DND-41 (cell line): Measurements from ENCODE around the gene POU2F1.
"Not testable (repeated sequence)": the region's sequence is repeated elsewhere in the genome, so short reads cannot be mapped to it uniquely, and the experiment has no call there.

Experiments
- ATAC-seq: fragments of 200-7000 bp; cut with Tn5 transposase; 3 replicates; pipeline ENCODE4 v1.9.1; 2021; ENCODE audit warnings: low read depth; ENCODE audit not compliant: insufficient read depth
- DNase-seq: peaks from one replicate; pipeline ENCODE4 v3.0.0-alpha.2; 2020
- H2AFZ ChIP-seq: 2 replicates; pipeline ENCODE4 v1.6.0; 2012; ENCODE audit warnings: low read depth, low read length
- H3K27ac ChIP-seq: 2 replicates; pipeline ENCODE4 v1.5.1; 2012; ENCODE audit warnings: low read length, inconsistent platforms
- H3K27me3 ChIP-seq: fragments of 200-600 bp; sonication (generic); 2 replicates; pipeline ENCODE4 v1.6.0; 2012; ENCODE audit warnings: low read length, mild to moderate bottlenecking, inconsistent platforms; ENCODE audit not compliant: insufficient read depth, poor library complexity
- H3K36me3 ChIP-seq: 2 replicates; pipeline ENCODE4 v1.5.1; 2012; ENCODE audit warnings: low read length, inconsistent platforms; ENCODE audit not compliant: insufficient read depth
- H3K4me1 ChIP-seq: 2 replicates; pipeline ENCODE4 v1.5.1; 2012; ENCODE audit warnings: mild to moderate bottlenecking, low read length; ENCODE audit not compliant: insufficient read depth
- H3K4me2 ChIP-seq: 2 replicates; pipeline ENCODE4 v1.6.0; 2012; ENCODE audit warnings: mild to moderate bottlenecking, moderate library complexity, low read length, inconsistent platforms; ENCODE audit not compliant: insufficient read depth
- H3K4me3 ChIP-seq, 2 experiments: fragments of 200-600 bp in 1 of 2; shearing (Covaris generic) in 1 of 2; 2 replicates each; pipeline ENCODE4 v1.5.1; 2012 to 2016; ENCODE audit warnings: inconsistent platforms in 2 of 2, low read length in 2 of 2, mild to moderate bottlenecking in 2 of 2, low read depth in 1 of 2, moderate library complexity in 1 of 2
- H3K79me2 ChIP-seq: 2 replicates; pipeline ENCODE4 v1.6.0; 2012; ENCODE audit warnings: low read length, inconsistent platforms; ENCODE audit not compliant: insufficient read depth
- H3K9ac ChIP-seq: 2 replicates; pipeline ENCODE4 v1.6.0; 2012; ENCODE audit warnings: low read depth, mild to moderate bottlenecking, inconsistent platforms, low read length, moderate library complexity
- H3K9me3 ChIP-seq: 2 replicates; pipeline ENCODE4 v1.5.1; 2012; ENCODE audit warnings: low read length, moderate library complexity, mild to moderate bottlenecking, inconsistent platforms; ENCODE audit not compliant: insufficient read depth, severe bottlenecking
- H4K20me1 ChIP-seq: 2 replicates; pipeline ENCODE4 v1.6.0; 2012; ENCODE audit warnings: low read length; ENCODE audit not compliant: insufficient read depth
- EZH2 ChIP-seq: IDR thresholded peaks from 3 replicates; pipeline ENCODE4 v1.6.1; 2012; ENCODE audit warnings: borderline replicate concordance, low read depth, mild to moderate bottlenecking, moderate library complexity, low read length, inconsistent platforms; ENCODE audit not compliant: severe bottlenecking
- TF ChIP-seq, protein P1 (sequence below): IDR thresholded peaks from 2 replicates; pipeline ENCODE4 v1.5.1; 2012; ENCODE audit warnings: borderline replicate concordance, low read length, moderate library complexity, mild to moderate bottlenecking; ENCODE audit not compliant: poor library complexity, severe bottlenecking; ENCODE audit errors: extremely low read depth

Gene POU2F1

GRCh38 chr1:167238713-167239112, 18.0 kb downstream of the POU2F1 start:
- H3K27ac ChIP-seq = no peak overlapping the region
- no peak overlapping the region for H3K9ac ChIP-seq
- H3K79me2 ChIP-seq = peaks cover 87% of the 10 kb centered on the region
- H2AFZ ChIP-seq = no peak overlapping the region
- H3K9me3 ChIP-seq = no peaks in the 10 kb centered on the region
- no peaks in the 10 kb centered on the region for H3K27me3 ChIP-seq
- no peak overlapping the region for H3K4me3 ChIP-seq
- ATAC-seq = no peak
- TF ChIP-seq, protein P1, sequence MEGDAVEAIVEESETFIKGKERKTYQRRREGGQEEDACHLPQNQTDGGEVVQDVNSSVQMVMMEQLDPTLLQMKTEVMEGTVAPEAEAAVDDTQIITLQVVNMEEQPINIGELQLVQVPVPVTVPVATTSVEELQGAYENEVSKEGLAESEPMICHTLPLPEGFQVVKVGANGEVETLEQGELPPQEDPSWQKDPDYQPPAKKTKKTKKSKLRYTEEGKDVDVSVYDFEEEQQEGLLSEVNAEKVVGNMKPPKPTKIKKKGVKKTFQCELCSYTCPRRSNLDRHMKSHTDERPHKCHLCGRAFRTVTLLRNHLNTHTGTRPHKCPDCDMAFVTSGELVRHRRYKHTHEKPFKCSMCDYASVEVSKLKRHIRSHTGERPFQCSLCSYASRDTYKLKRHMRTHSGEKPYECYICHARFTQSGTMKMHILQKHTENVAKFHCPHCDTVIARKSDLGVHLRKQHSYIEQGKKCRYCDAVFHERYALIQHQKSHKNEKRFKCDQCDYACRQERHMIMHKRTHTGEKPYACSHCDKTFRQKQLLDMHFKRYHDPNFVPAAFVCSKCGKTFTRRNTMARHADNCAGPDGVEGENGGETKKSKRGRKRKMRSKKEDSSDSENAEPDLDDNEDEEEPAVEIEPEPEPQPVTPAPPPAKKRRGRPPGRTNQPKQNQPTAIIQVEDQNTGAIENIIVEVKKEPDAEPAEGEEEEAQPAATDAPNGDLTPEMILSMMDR = no peak
- TF ChIP-seq EZH2 = no peak
- peaks cover 15% of the 10 kb centered on the region; the same call in 1 of the 2 replicates for H4K20me1 ChIP-seq
- no peak overlapping the region for H3K4me2 ChIP-seq
- no peaks in the 10 kb centered on the region for H3K36me3 ChIP-seq
- DNase-seq = no peak
- H3K4me1 ChIP-seq = no peaks in the 10 kb centered on the region

GRCh38 chr1:167239257-167239656, 18.6 kb downstream of the POU2F1 start:
- H3K79me2 ChIP-seq = peaks cover 87% of the 10 kb centered on the region
- no peak overlapping the region for H2AFZ ChIP-seq
- H3K9ac ChIP-seq = no peak overlapping the region
- H3K27ac ChIP-seq = no peak overlapping the region
- H3K4me1 ChIP-seq = no peaks in the 10 kb centered on the region
- DNase-seq = no peak
- no peak for TF ChIP-seq EZH2
- TF ChIP-seq, protein P1 = no peak
- H3K4me2 ChIP-seq = no peak overlapping the region
- H3K27me3 ChIP-seq = no peaks in the 10 kb centered on the region
- H3K9me3 ChIP-seq = no peaks in the 10 kb centered on the region
- ATAC-seq = no peak
- H3K4me3 ChIP-seq = no peak overlapping the region
- peaks cover 15% of the 10 kb centered on the region; the same call in 1 of the 2 replicates for H4K20me1 ChIP-seq
- no peaks in the 10 kb centered on the region for H3K36me3 ChIP-seq

DNA sequence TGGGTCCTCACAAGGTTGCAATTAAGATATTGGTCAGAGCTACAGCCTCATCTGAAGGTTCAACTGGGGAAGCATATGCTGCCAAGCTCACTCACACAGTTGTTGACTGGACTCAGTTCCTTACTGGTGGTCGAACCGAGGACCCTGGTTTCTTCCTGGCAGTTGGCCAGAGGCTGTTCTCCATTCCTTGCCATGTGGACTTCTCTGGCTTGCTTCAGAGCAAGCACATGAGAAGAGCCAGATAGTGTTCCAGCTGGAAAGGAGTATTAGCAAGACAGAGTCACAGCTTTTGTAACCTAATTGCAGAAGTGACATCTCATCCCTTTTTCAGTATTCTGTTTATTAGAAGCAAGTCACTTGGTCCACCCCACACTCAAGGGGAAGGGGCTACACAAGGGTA, 23.6 kb downstream of the POU2F1 start:
- H4K20me1 ChIP-seq = peaks cover 4% of the 10 kb centered on the region; the same call in 1 of the 2 replicates
- H3K27ac ChIP-seq = no peak overlapping the region
- DNase-seq (no peak), ATAC-seq (no peak)
- H3K36me3 ChIP-seq = no peaks in the 10 kb centered on the region
- H3K27me3 ChIP-seq = no peaks in the 10 kb centered on the region
- no peak overlapping the region for H3K9ac ChIP-seq
- H2AFZ ChIP-seq = no peak overlapping the region
- no peak overlapping the region for H3K4me3 ChIP-seq
- no peak overlapping the region for H3K4me2 ChIP-seq
- no peaks in the 10 kb centered on the region for H3K9me3 ChIP-seq
- peaks cover 88% of the 10 kb centered on the region for H3K79me2 ChIP-seq
- TF ChIP-seq EZH2 = no peak
- TF ChIP-seq, protein P1 = no peak
- H3K4me1 ChIP-seq = no peaks in the 10 kb centered on the region

- not testable (repeated sequence) for H2AFZ ChIP-seq, H3K4me2 ChIP-seq, H3K4me1 ChIP-seq, DNase-seq, H3K9me3 ChIP-seq, H3K36me3 ChIP-seq, H3K4me3 ChIP-seq, H3K9ac ChIP-seq, H3K27me3 ChIP-seq, H4K20me1 ChIP-seq, H3K27ac ChIP-seq
- peaks cover 85% of the 10 kb centered on the region for H3K79me2 ChIP-seq
- ATAC-seq = peak; percentile 40; the same call in 1 of the 3 replicates
These were observed 24.5 kb downstream of the POU2F1 start for GRCh38 chr1:167245168-167245567.
